ENCODE measurements around the gene SHD. TPM values are rescaled to one million over a fixed set of nuclear protein-coding genes. Genes with fewer than 3 reads are reported as not detected.

The SHD gene
- total and polyA plus RNA-seq, 9 of the 15 experiments (the other 6 are each of a cell fraction or from before 2014, with no cell fraction given), result 0.05 to 0.62 (median 0.15) TPM; not detected in 5

- TF ChIP-seq MAFG (tag; conservative IDR thresholded peaks at IDR 0.05), result no peak
- no peak for TF ChIP-seq HES1 (IDR thresholded peaks at IDR 0.05; ENCODE audit: low read depth)
- TF ChIP-seq PHTF2 (CRISPR knock-in tag; IDR thresholded peaks at IDR 0.05), result no peak
- TF ChIP-seq HDAC8 (tag; IDR thresholded peaks at IDR 0.05), result no peak
- no peak for TF ChIP-seq XRCC5 (IDR thresholded peaks at IDR 0.05; ENCODE audit: low read depth, low read length)
- TF ChIP-seq ZNF398 (CRISPR knock-in tag; IDR thresholded peaks at IDR 0.05), result no peak
- 0 out of 2 replicates have a peak, but pooled peaks have one; percentile 25 for TF ChIP-seq HLTF (IDR thresholded peaks at IDR 0.05)
- TF ChIP-seq ZNF263 (CRISPR knock-in tag; IDR thresholded peaks at IDR 0.05; ENCODE audit: borderline replicate concordance), result no peak
- TF ChIP-seq SAFB (IDR thresholded peaks at IDR 0.05; ENCODE audit: borderline replicate concordance, low read depth, low read length), result no peak
- no peak for TF ChIP-seq JUND (IDR thresholded peaks at IDR 0.05; ENCODE audit: borderline replicate concordance, low read depth, low read length)
- no peak for TF ChIP-seq JUND (tag; IDR thresholded peaks at IDR 0.05; ENCODE audit: borderline replicate concordance, low read depth, low read length)
- TF ChIP-seq HDAC2 (IDR thresholded peaks at IDR 0.05), result no peak
- TF ChIP-seq PATZ1 (CRISPR knock-in tag; IDR thresholded peaks at IDR 0.05; ENCODE audit: borderline replicate concordance), result no peak
- peak; percentile 37; the same call in 1 of the 2 replicates for TF ChIP-seq NCOA1 (IDR thresholded peaks at IDR 0.05; ENCODE audit: low read depth)
- TF ChIP-seq MLLT1 (IDR thresholded peaks at IDR 0.05), result peak; percentile 33 to 44; a peak in 2 of 4 replicates
- TF ChIP-seq ARID2 (IDR thresholded peaks at IDR 0.05), result peak; percentile 63; the same call in 1 of the 2 replicates
- no peak for TF ChIP-seq PYGO2 (tag; IDR thresholded peaks at IDR 0.05)
- TF ChIP-seq IRF9 (tag; IDR thresholded peaks at IDR 0.05), result no peak
These were observed 10.9 kb upstream of the SHD start (continued) for GRCh38 chr19:4267901-4268815.
